HG02840 (cell line): ENCODE data around the gene BRINP3.
"Not testable (repeated sequence)": the region's sequence is repeated elsewhere in the genome, so short reads cannot be mapped to it uniquely, and the experiment has no call there.

ENCODE experiments used
- ATAC-seq: cut with Tn5 transposase; IDR thresholded peaks from one replicate; pipeline ENCODE4 v1.9.1; 2021; ENCODE audit warnings: mild to moderate bottlenecking, moderate library complexity, moderate number of reproducible peaks; ENCODE audit not compliant: unreplicated experiment, low FRiP score

The BRINP3 gene

DNA sequence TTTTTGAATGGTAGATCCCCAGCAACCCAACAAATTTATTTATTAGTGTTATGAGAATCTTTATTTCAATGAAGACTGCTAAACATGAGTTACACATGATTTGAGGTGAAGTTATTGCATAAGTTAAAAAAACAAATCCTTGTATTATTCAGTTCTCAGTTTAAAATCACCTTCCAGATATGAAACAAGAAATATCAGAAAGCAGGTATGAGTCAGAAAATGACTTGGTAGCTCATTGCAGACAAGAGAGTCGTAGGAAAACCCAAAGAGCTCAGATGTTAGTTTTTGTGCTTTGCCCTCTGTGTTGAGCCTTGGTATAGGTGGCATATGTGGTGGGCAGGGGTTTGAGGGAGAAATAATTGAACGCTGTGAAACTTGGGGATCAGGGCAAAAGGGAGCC, 339.4 kb downstream of the BRINP3 start:
- ATAC-seq: no peak

DNA sequence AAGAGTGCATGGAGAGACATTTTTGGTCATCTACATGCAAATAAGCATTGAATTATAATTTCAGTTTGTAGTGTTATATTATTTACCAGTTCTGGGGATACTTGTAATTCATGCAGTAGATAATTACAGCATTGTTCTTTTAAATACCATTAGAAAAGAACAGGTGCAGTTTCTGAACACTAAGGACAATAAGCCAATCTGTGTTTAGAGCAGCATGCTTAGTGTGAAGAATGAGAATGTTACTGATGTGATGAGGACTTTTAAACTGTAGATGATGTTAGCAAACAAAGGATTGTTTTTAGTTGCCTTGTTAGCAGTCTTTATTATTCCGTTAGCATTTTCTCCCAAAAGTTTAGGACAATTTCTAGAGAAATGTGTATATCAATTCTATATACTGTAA, 348.3 kb downstream of the BRINP3 start:
- ATAC-seq: no peak

DNA sequence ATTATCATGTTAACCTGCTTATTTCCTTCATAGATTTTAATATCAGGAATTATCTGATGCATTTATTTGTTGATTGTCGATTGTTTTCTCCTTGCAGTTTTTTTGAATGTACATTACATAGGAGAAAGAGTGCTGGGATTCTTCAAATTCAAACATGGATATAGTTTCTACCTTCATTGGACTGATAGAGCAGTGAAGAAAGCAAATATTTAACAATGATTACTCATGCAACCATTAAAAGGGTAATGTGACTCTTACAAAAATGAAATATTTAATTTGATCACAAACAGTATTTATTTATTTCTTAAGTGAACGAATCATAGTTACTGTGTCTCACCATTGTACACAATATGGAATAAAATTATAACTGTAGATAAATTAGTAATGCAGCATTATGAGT, 350.9 kb downstream of the BRINP3 start:
- no peak for ATAC-seq

DNA sequence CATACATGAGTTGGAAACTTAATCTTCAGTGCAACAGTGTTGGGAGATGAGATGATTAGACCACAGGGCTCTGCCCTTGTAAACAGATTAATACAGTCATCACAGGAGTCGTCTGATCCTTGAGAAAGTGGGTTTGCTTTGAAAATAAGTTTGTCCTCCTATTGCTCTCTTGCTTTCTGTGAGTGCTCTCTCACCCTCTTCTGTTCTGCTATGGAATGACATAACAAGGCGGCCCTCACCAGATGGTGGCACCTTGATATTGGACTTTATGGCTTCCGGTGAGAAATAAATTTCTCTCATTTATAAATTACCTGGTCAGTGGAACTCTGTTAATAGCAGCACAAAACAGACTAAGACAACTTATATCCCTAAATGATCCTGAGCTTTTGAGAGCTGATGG, 353.6 kb downstream of the BRINP3 start:
- no peak for ATAC-seq

DNA sequence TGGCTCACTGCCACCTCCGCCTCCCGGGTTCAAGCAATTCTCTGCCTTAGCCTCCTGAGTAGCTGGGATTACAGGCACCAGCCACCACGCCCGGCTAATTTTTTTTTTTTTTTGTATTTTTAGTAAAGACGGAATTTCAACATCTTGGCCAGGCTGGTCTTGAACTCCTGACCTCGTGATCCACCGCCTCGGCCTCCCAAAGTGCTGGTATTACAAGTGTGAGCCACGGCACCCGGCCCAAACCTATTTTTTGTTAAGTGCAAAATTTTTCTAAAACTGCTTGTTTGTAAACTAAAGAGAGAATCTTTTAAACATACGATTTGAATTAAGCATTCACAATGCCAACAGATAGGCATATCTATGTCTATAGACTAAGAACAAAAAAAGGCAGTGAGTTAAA, 357.1 kb downstream of the BRINP3 start:
- ATAC-seq: not testable (repeated sequence)

DNA sequence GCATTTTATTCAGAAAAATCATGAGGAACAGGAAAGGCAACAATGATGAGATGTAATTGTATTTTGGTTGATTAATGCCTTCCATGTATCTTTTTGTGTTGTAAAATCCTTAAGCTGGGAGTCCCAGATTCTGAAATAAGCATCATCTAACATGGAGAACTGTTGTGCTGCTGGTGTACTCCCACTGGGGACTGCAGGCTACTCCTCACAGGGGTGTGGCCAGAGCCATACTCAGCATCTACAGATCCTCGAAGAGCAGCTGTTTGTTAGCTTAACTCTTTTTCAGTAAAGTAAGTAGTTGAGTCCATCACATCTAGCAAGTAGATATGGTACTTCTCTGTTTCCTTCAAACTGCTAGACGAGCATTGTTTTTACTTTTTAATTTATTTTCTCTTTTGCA, 358.0 kb downstream of the BRINP3 start:
- ATAC-seq: no peak

DNA sequence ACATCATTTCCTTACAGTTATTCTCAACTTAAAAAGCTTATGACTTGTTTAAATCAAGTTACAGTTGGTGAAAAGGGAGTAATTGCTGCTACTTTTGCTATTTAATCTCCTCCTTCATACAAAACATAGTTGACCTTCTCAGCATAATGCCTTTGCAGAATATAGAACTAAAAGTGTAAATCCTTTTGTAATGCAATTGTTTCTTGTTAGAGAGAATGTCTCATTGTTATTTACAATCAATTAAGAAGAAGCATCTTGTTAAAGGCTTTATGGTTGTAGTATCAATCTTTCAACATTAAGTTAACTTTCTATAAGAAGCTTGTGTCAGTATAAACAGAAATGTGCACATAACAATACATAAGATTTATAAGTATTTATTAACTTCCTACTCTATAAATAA, 360.7 kb downstream of the BRINP3 start:
- no peak for ATAC-seq

DNA sequence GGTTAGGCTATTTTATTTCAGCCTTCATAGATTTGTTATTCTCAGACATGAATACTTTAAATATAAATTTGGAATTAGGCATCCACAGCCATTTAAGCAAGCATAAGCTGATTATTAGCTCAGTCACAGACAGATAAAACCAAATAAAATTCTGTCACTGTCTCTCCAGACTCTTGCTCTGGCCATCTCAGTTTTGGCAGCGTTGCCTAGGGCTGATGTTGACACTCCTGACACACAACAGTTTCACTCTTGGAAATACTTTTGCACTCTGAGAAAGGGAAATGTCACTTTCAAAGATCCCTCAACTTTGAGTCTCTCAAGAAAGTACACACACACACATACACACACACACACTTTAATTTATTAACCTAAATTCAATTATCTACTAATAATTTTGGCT, 372.7 kb downstream of the BRINP3 start:
- no peak for ATAC-seq

DNA sequence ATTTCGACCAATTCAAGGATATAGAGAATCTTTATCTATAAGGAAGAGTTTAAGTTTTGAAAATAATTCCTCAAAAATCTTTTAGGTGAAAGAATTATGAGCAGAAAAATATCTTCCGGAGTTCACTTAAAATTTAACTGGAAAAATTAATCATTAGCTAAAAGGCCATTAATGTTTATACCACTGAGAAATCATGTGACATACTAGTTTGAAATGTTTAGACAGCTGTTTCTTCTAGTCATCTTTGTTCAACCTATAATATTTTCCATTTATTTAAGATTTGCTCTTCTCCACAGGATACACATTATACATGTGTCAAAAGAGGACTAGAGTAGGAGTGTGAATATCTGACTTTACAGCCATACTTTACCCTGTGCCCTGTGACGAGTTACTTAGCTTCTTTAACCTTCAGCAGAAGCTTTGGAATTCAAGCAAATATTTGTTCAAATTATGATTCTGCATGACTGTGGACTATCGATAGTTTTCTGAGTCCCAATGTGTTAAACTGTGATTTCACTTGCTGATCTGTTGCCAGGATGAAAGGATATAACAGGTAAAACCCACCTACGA, 374.8 kb downstream of the BRINP3 start:
- ATAC-seq: no peak

DNA sequence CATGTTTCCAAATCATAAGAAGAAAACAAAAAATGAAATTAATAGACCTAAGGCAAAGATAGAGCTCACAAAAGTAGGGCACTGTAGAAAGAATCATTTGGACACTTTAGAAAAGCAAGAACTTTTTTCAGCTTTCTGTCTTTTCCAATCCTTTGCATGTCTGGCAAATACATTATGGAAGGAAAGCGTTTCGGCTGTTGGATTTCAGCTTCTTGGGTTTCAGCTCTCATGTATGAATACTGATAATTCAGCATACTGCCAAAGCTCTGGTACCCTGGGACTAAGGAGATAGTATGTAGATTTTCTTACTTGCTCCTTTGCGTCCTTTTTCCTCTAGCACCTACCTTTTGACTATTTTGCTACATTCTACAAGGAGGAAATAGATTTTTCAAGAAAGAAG, 375.9 kb downstream of the BRINP3 start:
- ATAC-seq: no peak

DNA sequence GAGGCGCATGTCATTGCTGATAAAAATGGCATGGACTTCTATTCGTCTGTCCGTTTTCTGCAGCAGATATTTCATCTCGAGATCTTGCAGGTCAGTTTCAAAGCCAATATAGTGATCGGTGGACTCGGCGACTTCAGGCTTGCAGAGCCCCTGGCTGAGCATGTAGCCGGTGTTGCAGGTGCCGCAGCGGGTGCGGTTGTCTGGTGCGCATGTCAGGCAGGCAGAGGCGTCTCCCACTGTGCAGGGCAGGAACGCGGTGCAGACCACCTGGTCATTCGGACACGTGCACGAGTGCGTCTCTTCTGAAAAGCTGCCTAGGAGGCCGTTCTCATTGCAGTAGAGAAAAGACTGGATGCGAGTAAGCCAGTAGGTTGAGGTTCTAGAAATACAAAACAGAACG, 378.9 kb downstream of the BRINP3 start:
- no peak for ATAC-seq

DNA sequence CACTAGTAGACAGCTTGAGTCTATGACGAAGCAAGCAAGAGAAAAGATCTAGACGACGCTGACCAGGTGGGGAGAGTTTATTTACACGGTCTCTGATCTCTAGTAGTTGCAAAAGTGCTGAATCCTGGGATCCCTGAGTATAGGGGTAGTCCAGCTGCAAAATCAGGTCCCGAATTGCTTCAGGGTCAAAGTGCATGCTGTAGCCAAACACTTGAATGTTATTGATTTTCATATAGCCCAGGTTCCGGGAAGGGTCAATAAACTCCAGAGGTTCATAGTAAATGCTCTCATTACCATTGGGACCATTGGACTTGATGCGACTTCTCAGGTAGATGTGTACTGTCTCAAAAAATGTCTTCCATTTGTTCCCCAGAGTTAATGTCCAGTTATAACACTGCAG, 379.6 kb downstream of the BRINP3 start:
- ATAC-seq: no peak

DNA sequence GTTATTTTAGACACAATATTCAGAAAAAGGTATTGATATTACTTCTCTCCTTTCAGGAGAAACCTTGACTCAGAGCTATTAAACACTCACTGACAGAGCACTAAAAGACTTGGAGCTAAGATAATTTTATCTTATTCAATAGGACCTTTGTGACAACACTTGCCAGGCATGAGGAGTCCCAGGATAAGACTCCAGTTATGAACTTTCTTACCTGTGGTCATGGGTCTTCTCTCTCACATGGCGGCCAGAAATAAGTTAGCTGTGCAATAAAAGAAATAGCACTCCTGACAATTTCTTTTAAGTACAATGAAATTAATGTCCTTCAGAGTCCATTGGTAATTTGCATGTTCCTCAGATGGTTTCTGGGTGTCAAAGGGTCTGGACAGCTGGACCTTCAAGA, 382.1 kb downstream of the BRINP3 start:
- no peak for ATAC-seq

DNA sequence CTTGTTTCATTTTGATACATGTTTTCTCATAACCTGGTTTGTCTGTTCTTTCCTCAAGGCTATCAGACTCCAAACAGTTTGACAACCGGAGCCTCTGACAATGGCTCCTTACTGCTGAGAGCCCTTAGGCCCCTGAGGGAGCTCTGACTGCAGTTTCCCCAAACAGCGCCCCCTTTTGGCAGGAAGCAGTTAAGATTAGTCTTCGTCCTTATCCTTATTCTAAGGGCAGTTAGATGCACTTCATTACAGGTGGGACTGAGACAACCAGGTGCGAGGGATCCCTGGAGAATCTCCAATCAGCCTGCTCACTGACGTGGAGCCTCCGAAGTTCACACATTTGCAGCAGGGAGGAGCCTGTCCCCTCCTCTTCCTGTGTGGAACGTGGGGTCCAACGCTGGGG, 393.1 kb downstream of the BRINP3 start:
- ATAC-seq: no peak

DNA sequence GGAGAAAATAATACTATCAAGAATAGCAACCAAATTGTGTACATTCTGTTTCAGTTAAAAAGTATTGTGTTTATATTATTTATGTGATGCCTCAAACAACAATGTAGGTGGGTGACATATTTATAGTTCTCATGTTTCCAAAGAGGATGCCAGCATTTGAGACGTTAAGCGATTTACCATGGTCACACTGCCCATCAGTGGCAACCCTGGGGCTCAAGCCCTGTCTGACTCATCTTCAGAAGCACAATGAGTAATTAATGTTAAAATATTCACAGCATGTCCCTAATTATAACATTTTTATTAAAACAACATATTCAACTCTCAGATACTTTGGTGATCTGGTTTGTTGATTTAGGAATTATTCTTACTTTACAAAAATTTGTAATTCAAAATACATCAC, 409.4 kb downstream of the BRINP3 start:
- no peak for ATAC-seq

DNA sequence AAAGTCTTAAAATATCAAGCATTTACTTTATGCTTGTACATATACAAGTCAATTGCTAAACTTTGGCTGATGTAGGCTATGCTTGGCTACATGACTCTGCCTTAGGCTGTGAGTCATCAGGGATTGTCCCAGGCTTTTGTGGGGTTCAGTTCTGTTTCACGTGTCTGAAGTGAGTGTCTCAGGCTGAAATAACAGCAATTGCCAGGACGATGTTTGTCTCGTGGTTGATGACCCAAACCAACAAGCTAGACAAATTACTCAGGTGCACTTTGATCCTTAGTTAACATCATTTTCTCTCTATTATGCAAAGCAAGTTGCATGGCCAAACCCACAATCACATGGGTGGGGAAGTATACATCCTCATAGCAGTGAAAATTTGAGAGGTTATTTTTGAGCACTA, 410.1 kb downstream of the BRINP3 start:
- ATAC-seq: no peak

DNA sequence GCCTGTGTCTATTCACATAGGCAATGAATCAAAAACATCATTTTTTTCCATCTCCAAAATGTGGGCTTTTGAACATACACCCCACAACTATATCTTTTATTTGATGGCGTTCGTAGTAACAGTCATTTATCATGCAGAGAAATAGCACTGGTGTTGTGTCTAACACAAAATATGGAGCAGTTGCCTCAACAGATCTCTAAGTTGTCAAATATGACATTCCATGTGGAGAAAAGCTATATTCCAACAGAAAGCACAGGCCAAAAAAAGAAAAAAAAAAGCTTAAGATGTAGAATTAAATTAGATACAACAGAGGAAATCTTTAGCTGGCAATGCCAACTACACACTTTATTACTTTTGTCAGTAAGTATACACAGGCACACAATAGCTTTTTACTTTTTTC, 411.7 kb downstream of the BRINP3 start:
- ATAC-seq: no peak

DNA sequence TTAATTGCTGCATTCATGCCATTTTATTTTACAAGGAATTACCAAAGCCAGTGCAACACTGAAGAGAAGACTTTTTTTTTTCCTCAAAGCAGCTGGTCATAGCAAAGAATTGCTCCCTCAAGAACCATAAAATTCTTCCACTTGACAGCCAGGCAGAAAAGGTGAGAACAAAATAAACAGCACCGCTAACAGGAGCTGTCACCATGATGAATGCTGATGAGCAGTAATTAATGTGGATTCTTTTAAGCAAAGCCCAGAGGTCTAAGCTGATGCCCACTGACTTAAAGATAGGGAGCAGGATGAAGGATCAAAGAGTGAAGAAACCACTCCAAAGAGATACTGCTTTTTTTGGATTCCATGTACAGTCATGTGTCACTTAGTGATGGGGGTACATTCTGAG, 428.4 kb downstream of the BRINP3 start:
- no peak for ATAC-seq
